Activated CD4-positive, alpha-beta T cell treated with anti-CD3 and anti-CD28 coated beads, Interleukin-2, amount 10 ng/mL, durations not matched to agents 24 days and 14 days (primary cell): ENCODE measurements around the gene CUL2. TPM values are rescaled to one million over a fixed set of nuclear protein-coding genes. Genes with fewer than 3 reads are reported as not detected.

ENCODE experiments used
- DNase-seq: peaks from one replicate; pipeline ENCODE4 v3.0.0; 2022
- H3K27ac Mint-ChIP-seq: one replicate; pipeline ENCODE4 v1.8.0; 2022; ENCODE audit warnings: mild to moderate bottlenecking, mixed read lengths
- H3K27me3 Mint-ChIP-seq: one replicate; pipeline ENCODE4 v1.8.0; 2022; ENCODE audit warnings: mixed read lengths
- H3K36me3 Mint-ChIP-seq: one replicate; pipeline ENCODE4 v1.8.0; 2022; ENCODE audit warnings: low read depth, mild to moderate bottlenecking, mixed read lengths
- H3K4me1 Mint-ChIP-seq: one replicate; pipeline ENCODE4 v1.8.0; 2021; ENCODE audit warnings: mixed read lengths
- H3K4me3 Mint-ChIP-seq: one replicate; pipeline ENCODE4 v1.8.0; 2022; ENCODE audit warnings: mild to moderate bottlenecking, moderate library complexity, mixed read lengths
- H3K9me3 Mint-ChIP-seq: one replicate; pipeline ENCODE4 v1.8.0; 2021; ENCODE audit warnings: mixed read lengths
- intact Hi-C: fragments of 100-400 bp; cut with micrococcal nuclease; formaldehyde crosslinking; loops from one replicate; pipeline ENCODE4 v1.15.1; 2023
- total RNA-seq: library from RNA; stranded (reverse); gene quantifications from 2 replicates; pipeline ENCODE4 v1.2.3, GENCODE V29; 2022

CUL2 gene
- total RNA-seq: 50.2 and 50.4 TPM in 2 replicates

GRCh38 chr10:35090162-35090954 is at the start of gene CUL2:
Gene CUL2 (minus strand): TSS chr10:35090341. CDS start chr10:35071317, 19,024 bp downstream.
- H3K9me3 Mint-ChIP-seq: peaks cover 7% of the 10 kb centered on the region
- peak within 1 kb of the TSS; percentile 84 for H3K4me3 Mint-ChIP-seq
- intact Hi-C loops: loop anchor here (1.0 kb wide), 3 partner anchors 36 to 106 kb away; partner anchors contain the start of gene CREM
- peaks cover 40% of the 10 kb centered on the region for H3K4me1 Mint-ChIP-seq
- DNase-seq: peak; percentile 98
- peaks cover 11% of the 10 kb centered on the region for H3K36me3 Mint-ChIP-seq
- peak within 1 kb of the TSS; percentile 97 for H3K27ac Mint-ChIP-seq
- H3K27me3 Mint-ChIP-seq: peaks cover 5% of the 10 kb centered on the region

- peaks cover 2% of the 10 kb centered on the region for H3K36me3 Mint-ChIP-seq
- DNase-seq: no peak
- peak overlapping the region; percentile 46 for H3K4me3 Mint-ChIP-seq
- peaks cover 36% of the 10 kb centered on the region for H3K4me1 Mint-ChIP-seq
- no peaks in the 10 kb centered on the region for H3K27me3 Mint-ChIP-seq
- intact Hi-C loops: no loop called here
- peak overlapping the region; percentile 74 for H3K27ac Mint-ChIP-seq
- H3K9me3 Mint-ChIP-seq: no peaks in the 10 kb centered on the region
Measured at GRCh38 chr10:35136263-35136815, 46.2 kb upstream of the CUL2 start.

- intact Hi-C loops: no loop called here
- peak; percentile 70 for DNase-seq
- H3K36me3 Mint-ChIP-seq: peaks cover 4% of the 10 kb centered on the region
- H3K27ac Mint-ChIP-seq: peak overlapping the region; percentile 67
- no peaks in the 10 kb centered on the region for H3K9me3 Mint-ChIP-seq
- H3K4me1 Mint-ChIP-seq: peaks cover 40% of the 10 kb centered on the region
- no peaks in the 10 kb centered on the region for H3K27me3 Mint-ChIP-seq
- peak overlapping the region; percentile 46 for H3K4me3 Mint-ChIP-seq
Measured at GRCh38 chr10:35135861-35136260, 45.7 kb upstream of the CUL2 start.

- Mint-ChIP-seq H3K36me3 (peaks cover 7% of the 10 kb centered on the region), H3K27me3 (no peaks in the 10 kb centered on the region), H3K4me3 (peak overlapping the region; percentile 69), H3K4me1 (peaks cover 50% of the 10 kb centered on the region), H3K9me3 (no peaks in the 10 kb centered on the region), H3K27ac (peak overlapping the region; percentile 93)
- DNase-seq: no peak
- intact Hi-C loops: loop anchor here (2.0 kb wide), 1 partner anchor 309 kb away; no protein-coding TSS in a partner anchor
Measured at GRCh38 chr10:35133586-35133985, 43.4 kb upstream of the CUL2 start.

- no peaks in the 10 kb centered on the region for H3K27me3 Mint-ChIP-seq
- peak overlapping the region; percentile 93 for H3K27ac Mint-ChIP-seq
- intact Hi-C loops: loop anchor here (1.0 to 2.0 kb wide), 3 partner anchors 17 to 310 kb away; no protein-coding TSS in a partner anchor
- H3K36me3 Mint-ChIP-seq: peaks cover 12% of the 10 kb centered on the region
- no peaks in the 10 kb centered on the region for H3K9me3 Mint-ChIP-seq
- DNase-seq: no peak
- H3K4me3 Mint-ChIP-seq: peak overlapping the region; percentile 83
- H3K4me1 Mint-ChIP-seq: peaks cover 54% of the 10 kb centered on the region
Measured at GRCh38 chr10:35132727-35133126, 42.6 kb upstream of the CUL2 start.

- Mint-ChIP-seq H3K9me3 (no peaks in the 10 kb centered on the region), H3K4me3 (peak overlapping the region; percentile 77), H3K27me3 (no peaks in the 10 kb centered on the region), H3K4me1 (peaks cover 47% of the 10 kb centered on the region), H3K27ac (peak overlapping the region; percentile 82), H3K36me3 (peaks cover 13% of the 10 kb centered on the region)
- no peak for DNase-seq
- intact Hi-C loops: no loop called here
Measured at GRCh38 chr10:35130663-35131062, 40.5 kb upstream of the CUL2 start.

GRCh38 chr10:35129185-35129674 is 39.1 kb upstream of the CUL2 start:
- intact Hi-C loops: loop anchor here (10.0 kb wide), 1 partner anchor 436 kb away; no protein-coding TSS in a partner anchor
- H3K9me3 Mint-ChIP-seq: no peaks in the 10 kb centered on the region
- peak overlapping the region; percentile 99 for H3K4me3 Mint-ChIP-seq
- DNase-seq: no peak
- peak overlapping the region; percentile 99 for H3K27ac Mint-ChIP-seq
- peaks cover 13% of the 10 kb centered on the region for H3K36me3 Mint-ChIP-seq
- H3K27me3 Mint-ChIP-seq: no peaks in the 10 kb centered on the region
- H3K4me1 Mint-ChIP-seq: peaks cover 55% of the 10 kb centered on the region

- H3K4me1 Mint-ChIP-seq: peaks cover 48% of the 10 kb centered on the region
Measured at GRCh38 chr10:35127289-35127891, 37.2 kb upstream of the CUL2 start.

GRCh38 chr10:35126530-35127288 is 36.6 kb upstream of the CUL2 start, which contains the start of gene CREM:
Gene CREM (plus strand): TSS chr10:35126846. CDS start chr10:35137836, 10,990 bp downstream.
- Mint-ChIP-seq H3K27me3 (no peaks in the 10 kb centered on the region), H3K4me3 (peak within 1 kb of the TSS; percentile 99), H3K27ac (peak within 1 kb of the TSS; percentile 99), H3K36me3 (peaks cover 12% of the 10 kb centered on the region), H3K4me1 (peaks cover 46% of the 10 kb centered on the region), H3K9me3 (no peaks in the 10 kb centered on the region)
- intact Hi-C loops: loop anchor here (1.0 to 10.0 kb wide), 6 partner anchors 23 to 438 kb away; partner anchors contain the start of gene CUL2
- DNase-seq: peak; percentile 99

More at GRCh38 chr10:35127289-35127891, 37.2 kb upstream of the CUL2 start:
- peak overlapping the region; percentile 99 for H3K4me3 Mint-ChIP-seq
- H3K27ac Mint-ChIP-seq: peak overlapping the region; percentile 99
- no peaks in the 10 kb centered on the region for H3K9me3 Mint-ChIP-seq
- DNase-seq: peak; percentile 89
- intact Hi-C loops: loop anchor here (1.0 to 10.0 kb wide), 4 partner anchors 22 to 437 kb away; no protein-coding TSS in a partner anchor
- H3K27me3 Mint-ChIP-seq: no peaks in the 10 kb centered on the region
- peaks cover 12% of the 10 kb centered on the region for H3K36me3 Mint-ChIP-seq

GRCh38 chr10:35126062-35126529 is 36.0 kb upstream of the CUL2 start:
- no peak for DNase-seq
- H3K4me3 Mint-ChIP-seq: peak overlapping the region; percentile 99
- H3K27me3 Mint-ChIP-seq: no peaks in the 10 kb centered on the region
- no peaks in the 10 kb centered on the region for H3K9me3 Mint-ChIP-seq
- H3K4me1 Mint-ChIP-seq: peaks cover 41% of the 10 kb centered on the region
- peak overlapping the region; percentile 99 for H3K27ac Mint-ChIP-seq
- H3K36me3 Mint-ChIP-seq: peaks cover 12% of the 10 kb centered on the region
- intact Hi-C loops: loop anchor here (1.0 to 10.0 kb wide), 3 partner anchors 36 to 439 kb away; partner anchors contain the start of gene CUL2

- H3K9me3 Mint-ChIP-seq: no peaks in the 10 kb centered on the region
- no peak for DNase-seq
- H3K4me3 Mint-ChIP-seq: no peak overlapping the region
- no peak overlapping the region for H3K27ac Mint-ChIP-seq
- H3K36me3 Mint-ChIP-seq: peaks cover 9% of the 10 kb centered on the region
- no peaks in the 10 kb centered on the region for H3K27me3 Mint-ChIP-seq
- H3K4me1 Mint-ChIP-seq: peaks cover 34% of the 10 kb centered on the region
- intact Hi-C loops: loop anchor here (5.0 to 10.0 kb wide), 2 partner anchors 440 to 518 kb away; partner anchors contain the start of gene FZD8
Measured at GRCh38 chr10:35124540-35124939, 34.4 kb upstream of the CUL2 start.

GRCh38 chr10:35119378-35119777 is 29.2 kb upstream of the CUL2 start:
- DNase-seq: no peak
- intact Hi-C loops: no loop called here
- Mint-ChIP-seq H3K4me1 (peaks cover 13% of the 10 kb centered on the region), H3K36me3 (no peaks in the 10 kb centered on the region), H3K4me3 (no peak overlapping the region), H3K27ac (no peak overlapping the region), H3K27me3 (peaks cover 6% of the 10 kb centered on the region), H3K9me3 (no peaks in the 10 kb centered on the region)

GRCh38 chr10:35112571-35112970 is 22.4 kb upstream of the CUL2 start:
- DNase-seq: no peak
- Mint-ChIP-seq H3K4me1 (no peaks in the 10 kb centered on the region), H3K27me3 (no peaks in the 10 kb centered on the region), H3K9me3 (no peaks in the 10 kb centered on the region), H3K36me3 (no peaks in the 10 kb centered on the region), H3K27ac (no peak overlapping the region), H3K4me3 (no peak overlapping the region)
- intact Hi-C loops: no loop called here
